GM10248 (cell line): ENCODE measurements around the gene FFAR2.
A peak's percentile ranks its signal among the peaks of the same experiment; 100 is the strongest.
"Not testable (repeated sequence)": the region's sequence is repeated elsewhere in the genome, so short reads cannot be mapped to it uniquely, and the experiment has no call there.

Experiments
- CTCF ChIA-PET: fragments of 300-600 bp; sonication (Branson Sonifier 250); formaldehyde crosslinking; extraction: SDS; loops from one replicate; lab custom pipeline; 2021; ENCODE audit warnings: antibody characterized with exemption; lab: Yijun Ruan, JAX
- POLR2A ChIA-PET: fragments of 350-650 bp; sonication (Branson Sonifier 250); formaldehyde crosslinking; extraction: SDS; loops from one replicate; lab custom pipeline; 2020; ENCODE audit warnings: antibody characterized with exemption; lab: Yijun Ruan, JAX
- DNase-seq: peaks from one replicate; pipeline ENCODE4 v3.0.0; 2012; ENCODE audit errors: extremely low spot score
- CTCF ChIP-seq: IDR thresholded peaks from 2 replicates; pipeline ENCODE4 v1.5.1; 2012; ENCODE audit warnings: mild to moderate bottlenecking, low read depth; ENCODE audit errors: extremely low read depth, missing control alignments, control extremely low read depth

Gene FFAR2

DNA sequence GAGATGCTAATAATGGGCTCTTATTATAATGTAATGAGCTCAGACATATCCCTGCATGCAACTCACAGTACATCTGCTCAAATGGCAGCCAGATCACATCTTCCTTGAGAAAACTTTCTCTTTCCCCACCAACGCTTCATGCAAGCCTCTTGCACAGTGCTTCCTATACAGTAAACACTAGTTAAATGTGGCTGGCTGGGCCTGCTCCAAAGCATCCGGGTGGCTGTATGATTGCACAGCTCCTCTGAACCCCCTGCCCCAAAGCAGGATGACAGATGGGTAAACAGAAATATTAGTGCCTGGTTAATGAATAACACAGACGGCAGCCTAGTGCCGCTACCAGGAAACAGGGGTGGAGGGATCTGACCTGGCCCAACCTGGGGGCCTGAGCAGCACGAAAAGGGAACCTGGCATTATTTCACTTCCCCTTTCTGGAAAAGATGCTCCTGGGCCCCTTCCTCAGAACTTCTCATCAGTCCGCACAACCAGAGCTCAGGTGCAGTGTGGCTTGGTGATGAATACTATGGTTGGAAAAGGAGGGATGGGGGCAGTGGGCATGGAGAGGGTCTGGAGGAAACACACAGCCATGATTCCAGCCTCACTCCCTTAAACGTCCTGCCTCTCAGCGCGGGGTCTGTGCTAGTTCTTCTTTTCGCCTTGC, 10.8 kb downstream of the FFAR2 start:
- no peak for TF ChIP-seq CTCF
- ChIA-PET CTCF (interaction anchor here (1.0 to 6.9 kb wide), 9 partner anchors 8 to 106 kb away, joined by 3 to 36 read pairs (median 4); no protein-coding TSS in a partner anchor), POLR2A (no interaction called here)
- DNase-seq, result peak; percentile 66

DNA sequence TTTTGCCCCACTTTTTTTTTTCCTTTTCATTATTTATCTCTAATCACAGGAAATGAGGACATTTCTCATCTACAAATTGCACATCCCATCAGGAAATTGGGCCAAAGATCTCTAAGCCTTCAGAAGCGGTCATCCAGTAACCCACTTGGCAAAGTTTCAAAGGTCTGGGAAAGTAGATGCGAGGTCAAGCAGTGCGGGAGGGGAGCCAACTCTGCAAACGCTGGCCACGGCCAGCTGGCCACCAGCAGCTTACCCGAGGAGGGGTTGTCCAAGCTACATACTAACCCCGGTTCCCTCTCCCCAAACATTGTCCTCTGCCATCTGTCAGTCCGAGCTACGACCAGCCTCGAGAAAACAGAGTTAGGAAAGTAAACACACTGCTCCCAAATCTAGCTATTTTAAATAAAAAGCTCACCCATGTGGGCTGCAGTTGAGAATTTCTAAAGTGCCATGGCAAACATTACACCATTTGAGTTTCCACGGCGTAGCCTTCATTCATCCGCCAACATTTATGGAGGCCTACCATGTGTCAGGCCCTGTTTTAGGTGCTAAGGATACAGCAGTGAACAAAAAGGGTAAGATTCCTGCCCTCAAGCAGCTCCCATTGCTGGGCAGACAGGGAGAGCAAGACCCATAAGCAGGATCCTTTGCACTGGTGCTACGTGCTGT, 11.5 kb downstream of the FFAR2 start:
- no peak for TF ChIP-seq CTCF
- ChIA-PET POLR2A (no interaction called here), CTCF (interaction anchor here (1.0 to 6.9 kb wide), 12 partner anchors 9 to 127 kb away, joined by 3 to 36 read pairs (median 4); no protein-coding TSS in a partner anchor)
- no peak for DNase-seq

- CTCF ChIA-PET, result interaction anchor here (1.1 to 6.9 kb wide), 7 partner anchors 8 to 110 kb away, joined by 3 to 36 read pairs (median 6); no protein-coding TSS in a partner anchor
- POLR2A ChIA-PET, result interaction anchor here (0.6 kb wide), 1 partner anchor 35 kb away, joined by 4 read pairs; no protein-coding TSS in a partner anchor
- no peak for TF ChIP-seq CTCF
- no peak for DNase-seq
Observed at GRCh38 chr19:35460608-35461007, 12.6 kb downstream of the FFAR2 start.

GRCh38 chr19:35461060-35461459, 13.0 kb downstream of the FFAR2 start:
- CTCF ChIA-PET, result interaction anchor here (1.6 to 6.9 kb wide), 6 partner anchors 8 to 110 kb away, joined by 3 to 36 read pairs (median 12); no protein-coding TSS in a partner anchor
- TF ChIP-seq CTCF, result no peak
- POLR2A ChIA-PET, result interaction anchor here (0.6 kb wide), 1 partner anchor 34 kb away, joined by 4 read pairs; no protein-coding TSS in a partner anchor
- no peak for DNase-seq

DNA sequence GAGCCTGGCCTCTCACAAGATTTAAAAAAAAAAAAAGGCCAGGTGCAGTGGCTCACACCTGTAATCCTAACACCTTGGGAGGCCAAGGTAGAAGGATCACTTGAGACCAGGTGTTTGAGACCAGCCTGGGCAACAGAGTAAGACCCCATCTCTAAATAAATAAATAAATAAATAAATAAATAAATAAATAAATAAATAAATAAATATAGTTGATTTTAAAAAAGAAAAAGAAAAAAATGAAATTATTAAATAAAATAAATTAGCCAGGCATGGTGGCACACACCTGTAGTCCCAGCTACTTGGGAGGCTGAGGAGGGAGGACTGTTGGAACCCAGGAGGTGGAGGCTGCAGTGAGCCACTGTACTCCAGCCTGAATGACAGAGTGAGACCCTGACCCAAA, 13.7 kb downstream of the FFAR2 start:
- not testable (repeated sequence) for DNase-seq
- ChIA-PET CTCF (interaction anchor here (0.6 to 6.9 kb wide), 9 partner anchors 9 to 465 kb away, joined by 3 to 36 read pairs (median 4); partner anchors contain the start of gene USF2), POLR2A (interaction anchor here (0.6 to 1.4 kb wide), 2 partner anchors 10 to 23 kb away, joined by 3 to 4 read pairs; no protein-coding TSS in a partner anchor)

DNA sequence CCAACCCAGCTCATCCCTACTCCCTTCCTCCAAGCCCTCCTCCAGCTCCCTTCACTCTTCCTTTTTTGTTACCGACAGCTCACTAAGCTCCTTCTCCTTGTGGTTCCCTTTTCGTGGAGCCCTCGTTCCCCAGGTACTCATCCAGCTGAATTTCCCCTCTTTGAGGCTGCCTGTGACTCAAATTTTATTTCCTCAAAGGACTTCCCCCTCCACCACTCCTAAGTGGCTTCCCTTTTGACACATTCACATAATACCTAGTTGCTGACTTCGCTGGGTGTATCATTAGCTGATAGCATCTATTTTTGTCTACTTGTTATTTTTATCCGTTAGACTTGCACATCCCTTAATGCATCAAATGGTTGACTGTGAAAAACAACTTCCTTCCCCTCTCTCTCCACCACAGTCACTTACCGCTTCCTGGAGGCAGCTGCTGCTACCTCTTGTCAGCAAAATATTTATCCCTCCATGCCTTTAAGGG, 14.5 kb downstream of the FFAR2 start:
- CTCF ChIA-PET, result interaction anchor here (0.6 to 6.9 kb wide), 11 partner anchors 10 to 464 kb away, joined by 3 to 36 read pairs (median 3); partner anchors contain the start of gene USF2
- DNase-seq, result peak; percentile 74
- peak; percentile 39 for TF ChIP-seq CTCF
- POLR2A ChIA-PET, result interaction anchor here (0.6 to 1.4 kb wide), 5 partner anchors 11 to 106 kb away, joined by 3 to 6 read pairs (median 3); partner anchors contain the start of gene FFAR2

DNA sequence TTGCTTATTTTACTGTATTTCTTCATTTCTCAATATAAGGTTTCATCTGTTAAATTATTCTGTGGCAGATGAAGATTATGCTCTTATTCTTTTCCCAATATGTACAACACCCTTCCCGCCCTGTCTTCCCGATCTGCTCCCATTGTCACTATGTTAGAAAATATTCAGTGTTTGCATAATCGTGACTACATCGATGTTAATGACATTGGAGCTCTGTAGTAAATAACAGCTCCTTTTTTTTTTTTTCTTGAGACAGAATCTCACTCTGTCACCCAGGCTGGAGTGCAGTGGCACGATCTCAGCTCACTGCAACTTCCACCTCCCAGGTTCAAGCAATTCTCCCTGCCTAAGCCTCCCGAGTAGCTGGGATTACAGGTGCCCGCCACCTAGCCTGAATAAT, 14.9 kb downstream of the FFAR2 start:
- ChIA-PET CTCF (interaction anchor here (0.6 to 6.9 kb wide), 10 partner anchors 10 to 194 kb away, joined by 3 to 36 read pairs (median 3); partner anchors contain the start of gene USF2), POLR2A (interaction anchor here (0.6 to 1.4 kb wide), 3 partner anchors 11 to 85 kb away, joined by 3 to 6 read pairs (median 4); partner anchors contain the start of gene FFAR2)
- not testable (repeated sequence) for DNase-seq
